Amygdala (tissue), 56 donors: ENCODE data around the gene CCDC157.
A peak's percentile ranks its signal among the peaks of the same experiment; 100 is the strongest.
"Not testable (repeated sequence)": the region's sequence is repeated elsewhere in the genome, so short reads cannot be mapped to it uniquely, and the experiment has no call there.

ENCODE experiments used
- DNase-seq, 56 donors: peaks; one replicate each; lab custom pipeline; 2025; lab: John Stamatoyannopoulos, UW

CCDC157 gene

GRCh38 chr22:30325065-30325720, 31.6 kb upstream of the CCDC157 start:
- DNase-seq: peak in 1 of 56 donors; percentile 10

DNA sequence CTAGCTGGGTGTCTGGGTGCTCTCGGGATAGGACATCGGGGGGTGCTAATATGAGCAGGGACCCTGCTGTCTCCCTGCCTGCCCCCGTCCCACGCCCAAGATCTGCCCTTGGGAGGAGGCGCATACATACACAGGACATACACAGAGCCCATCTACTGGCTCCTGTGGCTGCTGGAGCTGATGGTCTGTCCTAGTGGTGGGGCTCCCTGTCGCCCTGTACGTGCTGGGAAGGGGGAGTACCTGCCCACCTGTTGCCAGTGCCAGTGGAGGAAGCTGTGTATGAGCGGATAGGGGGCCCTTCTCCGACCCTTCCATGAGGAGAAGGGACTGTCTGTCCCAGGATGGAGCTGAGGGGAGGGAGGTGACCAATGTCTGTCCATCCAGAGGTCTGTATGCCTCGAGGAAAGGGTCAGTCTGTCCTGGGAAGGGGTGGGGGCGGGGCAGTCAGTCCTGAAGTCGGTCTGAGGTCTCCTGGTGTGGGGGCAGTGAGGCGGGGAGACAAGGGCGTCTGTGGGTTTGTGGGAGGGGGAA, 31.0 kb upstream of the CCDC157 start:
- DNase-seq: no peak

- peak in 2 of 56 donors; percentile 16 to 26 for DNase-seq
These were observed 30.5 kb upstream of the CCDC157 start for GRCh38 chr22:30326255-30326705.

DNA sequence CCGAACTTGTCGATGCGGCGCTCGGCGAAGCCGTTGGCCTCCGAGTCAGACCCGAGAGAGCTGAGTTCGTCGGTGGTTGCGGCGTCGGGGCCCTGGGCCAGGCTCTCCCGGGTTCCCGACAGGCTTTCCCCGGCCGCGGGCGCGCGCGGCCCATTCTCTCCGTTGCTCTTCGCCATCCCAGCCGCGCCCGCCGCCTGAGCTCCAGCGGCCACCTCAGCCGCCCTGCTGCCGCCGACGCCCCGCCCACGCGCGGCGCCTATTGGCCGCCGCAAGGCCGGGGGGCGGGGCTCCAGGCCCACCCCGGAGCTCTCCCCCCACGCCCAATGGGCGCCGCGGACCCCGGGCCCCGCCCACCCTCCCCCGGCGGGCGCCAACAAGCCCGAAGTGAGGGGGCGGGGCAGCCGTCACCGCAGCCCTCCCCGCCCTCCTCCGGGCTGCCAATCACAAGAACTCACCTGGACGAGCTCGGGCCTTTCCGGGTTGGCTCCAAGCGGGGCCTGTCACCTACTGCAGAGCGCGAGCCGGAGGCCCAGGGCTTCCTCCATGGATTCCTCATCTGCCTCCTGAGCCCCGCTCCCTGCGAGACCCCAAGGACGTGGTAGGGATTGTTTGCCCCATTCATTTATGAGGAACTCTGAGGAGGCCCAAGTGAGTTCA, 30.0 kb upstream of the CCDC157 start, which contains the start of gene TBC1D10A:
TBC1D10A (minus strand) TSS at position 236 of the 657 bp plus-strand sequence; CDS start at position 176, 60 bp downstream.
- peak in 54 of 56 donors; percentile 21 to 92 (median 70) for DNase-seq

- DNase-seq: no peak
These were observed 28.9 kb upstream of the CCDC157 start for GRCh38 chr22:30327864-30328345.

GRCh38 chr22:30328466-30329049, 28.2 kb upstream of the CCDC157 start:
- DNase-seq: no peak

GRCh38 chr22:30332551-30332950, 24.3 kb upstream of the CCDC157 start:
- peak in 37 of 56 donors; percentile 3 to 71 (median 28) for DNase-seq

- peak in 1 of 56 donors; percentile 29 for DNase-seq
These were observed 23.7 kb upstream of the CCDC157 start for GRCh38 chr22:30332994-30333706.

DNA sequence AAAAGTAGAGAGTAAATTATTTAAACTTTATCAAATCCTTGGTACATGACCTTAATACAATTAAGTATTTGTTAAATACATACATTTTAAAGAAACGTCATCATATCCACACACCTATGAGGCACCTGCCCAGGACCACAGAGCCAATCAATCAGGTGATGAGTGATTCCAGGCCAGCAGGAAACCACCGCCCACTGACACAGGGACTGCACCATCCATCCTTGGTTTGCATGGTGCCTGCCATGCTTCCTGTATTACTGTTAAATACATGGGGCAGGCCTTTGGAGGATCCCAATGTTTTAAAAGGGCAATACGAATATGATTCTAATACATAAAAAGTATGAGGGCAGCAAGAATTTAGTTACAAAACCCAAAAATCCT, 23.1 kb upstream of the CCDC157 start:
- no peak for DNase-seq

DNA sequence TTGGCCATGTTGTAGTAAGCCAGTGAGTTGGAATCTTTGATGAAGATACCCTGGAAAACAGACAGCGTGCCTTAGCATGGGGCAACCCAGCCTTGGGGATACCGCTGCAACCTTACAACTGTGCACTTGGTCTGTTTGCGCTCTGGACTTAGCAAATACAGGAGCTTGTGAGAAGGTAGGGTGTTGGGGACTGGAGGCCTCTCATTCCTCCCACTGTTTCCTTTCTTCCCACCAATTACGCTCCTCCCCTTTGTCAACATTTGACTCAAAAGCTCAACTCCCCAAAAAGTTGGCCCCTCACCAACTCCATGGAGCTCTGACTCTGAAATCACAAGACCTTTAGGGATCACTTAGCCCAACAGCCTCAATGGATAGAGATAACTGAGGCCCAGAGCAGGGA, 22.2 kb upstream of the CCDC157 start:
- DNase-seq: no peak

GRCh38 chr22:30335236-30335635, 21.6 kb upstream of the CCDC157 start:
- DNase-seq: no peak

DNA sequence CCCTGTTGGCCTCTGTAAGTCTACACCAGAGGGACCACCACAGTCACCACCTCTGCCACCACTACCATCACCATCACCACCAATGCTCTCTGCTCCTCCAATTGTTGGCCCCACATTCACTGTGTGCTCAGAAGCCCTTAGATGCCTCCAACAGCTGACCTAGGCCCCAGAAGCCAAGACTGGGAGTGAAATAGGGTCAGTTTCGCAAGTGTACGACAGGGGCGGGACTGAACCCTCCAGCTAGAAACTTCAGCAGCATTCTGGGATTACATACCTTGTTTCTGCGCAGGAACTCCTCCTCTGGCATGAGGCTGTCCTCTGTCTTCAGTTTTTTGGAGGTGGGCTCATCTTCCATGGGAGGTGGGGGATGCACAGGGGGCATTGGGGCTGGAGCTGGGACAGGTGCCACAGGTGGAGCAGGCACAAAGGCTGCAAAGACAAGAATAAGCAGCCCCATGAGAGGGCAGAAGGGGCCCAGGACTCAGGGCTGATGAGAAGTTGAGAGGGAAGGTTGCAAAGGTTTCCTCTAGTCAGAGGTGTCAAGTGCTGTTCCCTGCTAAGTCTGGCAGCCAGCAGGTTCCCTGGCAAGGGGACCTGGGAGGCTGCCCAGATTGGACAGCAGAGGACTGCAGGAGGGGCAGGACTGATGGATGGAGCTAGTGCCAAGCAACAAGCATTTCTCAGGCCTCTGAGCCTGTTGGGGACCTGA, 19.9 kb upstream of the CCDC157 start:
- DNase-seq: peak in 27 of 56 donors; percentile 3 to 69 (median 25)

DNA sequence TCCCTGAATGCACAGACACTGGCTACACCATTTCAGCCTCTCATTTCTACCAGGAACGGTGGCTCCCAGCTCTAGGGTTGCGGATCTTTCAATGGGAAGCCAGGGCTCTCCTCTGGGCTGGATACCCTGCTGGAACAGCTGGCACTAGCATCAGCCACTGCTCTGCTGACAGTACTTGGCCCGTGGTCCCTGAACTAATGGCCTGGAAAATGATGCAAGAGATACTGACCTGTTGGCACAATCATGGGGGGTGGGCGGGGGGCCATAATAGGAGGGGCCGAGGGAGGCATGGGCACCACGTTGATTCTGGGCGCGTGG, 19.4 kb upstream of the CCDC157 start:
- no peak for DNase-seq

GRCh38 chr22:30338341-30338740, 18.5 kb upstream of the CCDC157 start:
- DNase-seq: not testable (repeated sequence)

- DNase-seq: no peak
These were observed 18.0 kb upstream of the CCDC157 start for GRCh38 chr22:30338802-30339201.

- DNase-seq: peak in 53 of 56 donors; percentile 20 to 94 (median 79)
These were observed 15.7 kb upstream of the CCDC157 start for GRCh38 chr22:30340911-30341685.

GRCh38 chr22:30344447-30345200, 12.2 kb upstream of the CCDC157 start:
- DNase-seq: no peak

DNA sequence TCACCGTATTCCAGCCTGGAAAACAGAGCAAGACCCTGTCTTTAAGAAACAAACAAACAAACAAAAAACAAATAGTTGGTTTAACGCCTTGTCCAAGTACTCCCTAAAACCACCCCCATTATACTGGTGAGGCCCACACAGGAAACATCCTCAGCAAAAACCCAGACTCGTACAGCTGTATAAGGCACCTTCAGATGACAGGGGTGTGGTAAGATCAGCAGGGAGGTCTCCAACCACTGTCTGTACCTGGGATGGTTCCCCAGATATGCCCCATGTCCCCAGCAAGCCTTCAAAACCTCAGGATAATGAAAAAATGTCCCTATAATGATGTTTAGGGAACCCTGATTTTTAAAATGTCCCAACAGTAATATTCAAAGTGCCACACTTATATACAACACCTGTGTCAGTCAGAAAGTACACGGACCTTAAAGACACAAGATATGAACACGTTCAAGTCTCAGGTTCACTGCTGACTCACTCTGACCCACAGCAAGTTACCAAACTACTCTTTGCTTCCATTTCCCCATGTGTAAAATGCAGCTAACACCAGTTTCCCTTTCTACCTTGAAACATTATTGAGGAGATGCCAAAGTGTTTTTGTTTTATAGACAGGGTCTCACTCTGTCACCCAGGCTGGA, 9.4 kb upstream of the CCDC157 start:
- DNase-seq: no peak
